Adrenal gland (tissue), 5 donors: ENCODE results near the gene TDRD7.

Source experiments
- CTCF ChIP-seq, 6 experiments: fragments of 450-650 bp in 4 of 6; fragments of 200-600 bp in 2 of 6; sonication (generic) in 1 of 6; IDR thresholded peaks; 1 replicate in 5 of 6; 2 replicates in 1 of 6; pipeline versions ENCODE4 v1.5.1 to v1.8.0; 2016 to 2021; ENCODE audit warnings: antibody characterized with exemption in 6 of 6, mild to moderate bottlenecking in 2 of 6, moderate library complexity in 1 of 6
- POLR2A ChIP-seq, 2 donors: fragments of 450-650 bp; IDR thresholded peaks; one replicate each; pipeline ENCODE4 v1.6.1; 2017; ENCODE audit warnings: antibody characterized with exemption in 2 of 2, mild to moderate bottlenecking in 2 of 2, moderate library complexity in 1 of 2
- donor health status: DM: no; HTN: no; CAD: no.

GRCh38 chr9:97536480-97536879 is 124.6 kb downstream of the TDRD7 start:
- no peak for TF ChIP-seq CTCF (IDR thresholded peaks at IDR 0.05)
- TF ChIP-seq POLR2A (IDR thresholded peaks at IDR 0.05), result no peak
